Panc1 (cell line): ENCODE measurements around the gene OAS3. TPM values are rescaled to one million over a fixed set of nuclear protein-coding genes. Genes with fewer than 3 reads are reported as not detected.

Experiments used
- ATAC-seq: fragments of 200-7000 bp; cut with Tn5 transposase; 2 replicates; pipeline ENCODE4 v1.9.1; 2020; ENCODE audit warnings: mild to moderate bottlenecking, moderate library complexity
- BruUV-seq: library from RNA; stranded (reverse); fragments of 400-500 nt; replicated peaks from 2 replicates; lab custom pipeline; 2021; lab: Mats Ljungman, UMichigan
- CTCF ChIA-PET: fragments of 300-600 bp; sonication (Branson Sonifier 250); formaldehyde crosslinking; loops from one replicate; lab custom pipeline; 2022; ENCODE audit warnings: antibody characterized with exemption; lab: Charles Lee
- POLR2A ChIA-PET: fragments of 300-600 bp; sonication (Branson Sonifier 250); formaldehyde crosslinking; loops from one replicate; lab custom pipeline; 2022; ENCODE audit warnings: antibody characterized with exemption; lab: Charles Lee
- DNase-seq: peaks from one replicate; pipeline ENCODE4 v3.0.0-alpha.2; 2010; ENCODE audit warnings: low read depth, low spot score
- H3K27ac ChIP-seq: 2 replicates; pipeline ENCODE4 v1.5.1; 2011; ENCODE audit warnings: mild to moderate bottlenecking, low read length, inconsistent platforms
- H3K27me3 ChIP-seq: fragments of 200-500 bp; sonication (Bioruptor generic); 2 replicates; pipeline ENCODE4 v1.6.0; 2014; ENCODE audit warnings: low read length, inconsistent platforms; ENCODE audit not compliant: control insufficient read depth, insufficient read depth
- H3K36me3 ChIP-seq: fragments of 200-500 bp; sonication (Bioruptor generic); 2 replicates; pipeline ENCODE4 v1.5.1; 2014; ENCODE audit warnings: inconsistent platforms, mild to moderate bottlenecking, low read length, moderate library complexity; ENCODE audit not compliant: control insufficient read depth, insufficient read depth
- H3K4me1 ChIP-seq: 2 replicates; pipeline ENCODE4 v1.5.1; 2011; ENCODE audit warnings: inconsistent platforms, mild to moderate bottlenecking, low read length, moderate library complexity; ENCODE audit not compliant: control insufficient read depth, insufficient read depth
- H3K4me3 ChIP-seq, 2 experiments: 2 replicates each; pipeline ENCODE4 v1.5.1; 2011 to 2012; ENCODE audit warnings: low read depth in 2 of 2, low read length in 2 of 2, mild to moderate bottlenecking in 2 of 2, inconsistent platforms in 1 of 2, moderate library complexity in 1 of 2
- H3K9me3 ChIP-seq: fragments of 200-500 bp; sonication (Bioruptor generic); 2 replicates; pipeline ENCODE4 v1.5.1; 2014; ENCODE audit warnings: low read depth, mild to moderate bottlenecking, inconsistent platforms, low read length, moderate library complexity; ENCODE audit not compliant: control insufficient read depth, insufficient read depth
- POLR2AphosphoS5 ChIP-seq: IDR thresholded peaks from 2 replicates; pipeline ENCODE4 v1.6.1; 2012; ENCODE audit warnings: mild to moderate bottlenecking, low read depth, low read length, moderate library complexity
- SIN3A ChIP-seq: IDR thresholded peaks from 2 replicates; pipeline ENCODE4 v1.6.1; 2012; ENCODE audit warnings: low read depth, mild to moderate bottlenecking, low read length, moderate library complexity, borderline replicate concordance; ENCODE audit not compliant: insufficient read depth
- TCF7L2 ChIP-seq: IDR thresholded peaks from 2 replicates; pipeline ENCODE4 v1.6.1; 2011; ENCODE audit warnings: mild to moderate bottlenecking, low read depth, low read length, inconsistent platforms
- in situ Hi-C: cut with HindIII; loops from 2 replicates; pipeline ENCODE4 v1.10.0; 2016; ENCODE audit warnings: low sequenced_read_pairs, low pct_unique_long_range_greater_than_20kb
- intact Hi-C: fragments of 100-400 bp; cut with micrococcal nuclease; formaldehyde crosslinking; loops from one replicate; pipeline ENCODE4 v1.10.0; 2022; ENCODE audit not compliant: unreplicated experiment
- total RNA-seq: library from RNA; stranded (reverse); gene quantifications from one replicate; pipeline ENCODE4 v1.2.1, GENCODE V29; 2021; ENCODE audit not compliant: unreplicated experiment
- TF ChIP-seq, protein P1 (sequence below): fragments of 450-650 bp; IDR thresholded peaks from 2 replicates; pipeline ENCODE4 v1.5.1; 2017; ENCODE audit warnings: mild to moderate bottlenecking
- TF ChIP-seq, protein P2 (sequence below), 2 experiments: IDR thresholded peaks; 2 replicates each; pipeline ENCODE4 v1.6.1; 2011 to 2012; ENCODE audit warnings: low read depth in 2 of 2, control low read depth in 1 of 2, low read length in 1 of 2, mild to moderate bottlenecking in 1 of 2, moderate library complexity in 1 of 2; ENCODE audit not compliant: insufficient read depth in 1 of 2

OAS3 gene
- total RNA-seq, 1 experiment from 2014 or later, result 33.3 TPM

DNA sequence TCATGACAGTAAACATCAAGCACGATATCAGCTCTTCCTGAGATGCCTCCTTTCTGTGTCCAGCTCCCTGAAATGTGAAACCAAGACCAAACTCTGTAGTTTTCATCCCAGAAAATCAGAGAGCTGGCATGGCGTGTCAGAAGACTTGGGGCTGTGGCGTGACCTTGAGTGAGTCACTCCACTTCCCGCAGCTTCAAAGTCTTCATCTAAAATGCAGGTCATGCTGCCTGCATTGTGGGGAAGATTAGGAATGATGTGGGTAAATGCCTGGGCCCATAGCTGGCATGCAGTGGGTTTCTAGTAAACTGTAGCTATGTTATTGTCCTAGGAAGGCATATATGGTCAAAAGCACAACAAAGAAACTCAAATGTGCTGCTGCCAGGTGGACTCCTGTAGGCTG lies 68.9 kb downstream of the OAS3 start:
- POLR2A ChIA-PET, result no interaction called here
- intact Hi-C loops, result no loop called here

GRCh38 chr12:113010701-113011100 lies 72.4 kb downstream of the OAS3 start:
- POLR2A ChIA-PET, result no interaction called here
- no peak for DNase-seq
- ATAC-seq, result no peak
- no peaks in the 10 kb centered on the region for H3K36me3 ChIP-seq
- peaks cover 26% of the 10 kb centered on the region for H3K27me3 ChIP-seq
- in situ Hi-C loops, result no loop called here
- no peaks in the 10 kb centered on the region for H3K4me1 ChIP-seq
- no peak overlapping the region for H3K4me3 ChIP-seq
- no peak overlapping the region for H3K27ac ChIP-seq
- CTCF ChIA-PET, result no interaction called here
- no peaks in the 10 kb centered on the region; the same call in 1 of the 2 replicates for H3K9me3 ChIP-seq
- intact Hi-C loops, result no loop called here
- TF ChIP-seq, protein P1, sequence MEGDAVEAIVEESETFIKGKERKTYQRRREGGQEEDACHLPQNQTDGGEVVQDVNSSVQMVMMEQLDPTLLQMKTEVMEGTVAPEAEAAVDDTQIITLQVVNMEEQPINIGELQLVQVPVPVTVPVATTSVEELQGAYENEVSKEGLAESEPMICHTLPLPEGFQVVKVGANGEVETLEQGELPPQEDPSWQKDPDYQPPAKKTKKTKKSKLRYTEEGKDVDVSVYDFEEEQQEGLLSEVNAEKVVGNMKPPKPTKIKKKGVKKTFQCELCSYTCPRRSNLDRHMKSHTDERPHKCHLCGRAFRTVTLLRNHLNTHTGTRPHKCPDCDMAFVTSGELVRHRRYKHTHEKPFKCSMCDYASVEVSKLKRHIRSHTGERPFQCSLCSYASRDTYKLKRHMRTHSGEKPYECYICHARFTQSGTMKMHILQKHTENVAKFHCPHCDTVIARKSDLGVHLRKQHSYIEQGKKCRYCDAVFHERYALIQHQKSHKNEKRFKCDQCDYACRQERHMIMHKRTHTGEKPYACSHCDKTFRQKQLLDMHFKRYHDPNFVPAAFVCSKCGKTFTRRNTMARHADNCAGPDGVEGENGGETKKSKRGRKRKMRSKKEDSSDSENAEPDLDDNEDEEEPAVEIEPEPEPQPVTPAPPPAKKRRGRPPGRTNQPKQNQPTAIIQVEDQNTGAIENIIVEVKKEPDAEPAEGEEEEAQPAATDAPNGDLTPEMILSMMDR, result no peak
- TF ChIP-seq, protein P2, sequence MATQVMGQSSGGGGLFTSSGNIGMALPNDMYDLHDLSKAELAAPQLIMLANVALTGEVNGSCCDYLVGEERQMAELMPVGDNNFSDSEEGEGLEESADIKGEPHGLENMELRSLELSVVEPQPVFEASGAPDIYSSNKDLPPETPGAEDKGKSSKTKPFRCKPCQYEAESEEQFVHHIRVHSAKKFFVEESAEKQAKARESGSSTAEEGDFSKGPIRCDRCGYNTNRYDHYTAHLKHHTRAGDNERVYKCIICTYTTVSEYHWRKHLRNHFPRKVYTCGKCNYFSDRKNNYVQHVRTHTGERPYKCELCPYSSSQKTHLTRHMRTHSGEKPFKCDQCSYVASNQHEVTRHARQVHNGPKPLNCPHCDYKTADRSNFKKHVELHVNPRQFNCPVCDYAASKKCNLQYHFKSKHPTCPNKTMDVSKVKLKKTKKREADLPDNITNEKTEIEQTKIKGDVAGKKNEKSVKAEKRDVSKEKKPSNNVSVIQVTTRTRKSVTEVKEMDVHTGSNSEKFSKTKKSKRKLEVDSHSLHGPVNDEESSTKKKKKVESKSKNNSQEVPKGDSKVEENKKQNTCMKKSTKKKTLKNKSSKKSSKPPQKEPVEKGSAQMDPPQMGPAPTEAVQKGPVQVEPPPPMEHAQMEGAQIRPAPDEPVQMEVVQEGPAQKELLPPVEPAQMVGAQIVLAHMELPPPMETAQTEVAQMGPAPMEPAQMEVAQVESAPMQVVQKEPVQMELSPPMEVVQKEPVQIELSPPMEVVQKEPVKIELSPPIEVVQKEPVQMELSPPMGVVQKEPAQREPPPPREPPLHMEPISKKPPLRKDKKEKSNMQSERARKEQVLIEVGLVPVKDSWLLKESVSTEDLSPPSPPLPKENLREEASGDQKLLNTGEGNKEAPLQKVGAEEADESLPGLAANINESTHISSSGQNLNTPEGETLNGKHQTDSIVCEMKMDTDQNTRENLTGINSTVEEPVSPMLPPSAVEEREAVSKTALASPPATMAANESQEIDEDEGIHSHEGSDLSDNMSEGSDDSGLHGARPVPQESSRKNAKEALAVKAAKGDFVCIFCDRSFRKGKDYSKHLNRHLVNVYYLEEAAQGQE (IDR thresholded peaks at IDR 0.05; ENCODE audit: insufficient read depth in 1 of 2, low read depth in 2 of 2, low read length in 1 of 2), result no peak
- TF ChIP-seq TCF7L2 (no peak), SIN3A (no peak), POLR2AphosphoS5 (no peak)
- BruUV-seq, result no TSS peak

More for the DNA sequence above, 68.9 kb downstream of the OAS3 start:
- no TSS peak for BruUV-seq
- Histone ChIP-seq H3K36me3 (no peaks in the 10 kb centered on the region), H3K27ac (no peak overlapping the region), H3K27me3 (peaks cover 33% of the 10 kb centered on the region), H3K9me3 (no peaks in the 10 kb centered on the region; the same call in 1 of the 2 replicates), H3K4me1 (no peaks in the 10 kb centered on the region), H3K4me3 (no peak overlapping the region)
- ATAC-seq (peak; percentile 42; the same call in 1 of the 2 replicates), DNase-seq (no peak)
- TF ChIP-seq, protein P2 (IDR thresholded peaks at IDR 0.05; ENCODE audit: insufficient read depth in 1 of 2, low read depth in 2 of 2, low read length in 1 of 2), result no peak
- TF ChIP-seq POLR2AphosphoS5 (no peak), SIN3A (no peak)
- in situ Hi-C loops, result no loop called here
- CTCF ChIA-PET, result interaction anchor here (0.6 to 2.0 kb wide), 4 partner anchors 14 to 107 kb away, joined by 3 to 9 read pairs (median 7); no protein-coding TSS in a partner anchor
